Measurements from ENCODE around the gene MACC1. TPM values are rescaled to one million over a fixed set of nuclear protein-coding genes. Genes with fewer than 3 reads are reported as not detected.

Gene MACC1
- total and polyA plus RNA-seq, 8 donors: 1.5 to 27.0 (median 9.6) TPM

DNA sequence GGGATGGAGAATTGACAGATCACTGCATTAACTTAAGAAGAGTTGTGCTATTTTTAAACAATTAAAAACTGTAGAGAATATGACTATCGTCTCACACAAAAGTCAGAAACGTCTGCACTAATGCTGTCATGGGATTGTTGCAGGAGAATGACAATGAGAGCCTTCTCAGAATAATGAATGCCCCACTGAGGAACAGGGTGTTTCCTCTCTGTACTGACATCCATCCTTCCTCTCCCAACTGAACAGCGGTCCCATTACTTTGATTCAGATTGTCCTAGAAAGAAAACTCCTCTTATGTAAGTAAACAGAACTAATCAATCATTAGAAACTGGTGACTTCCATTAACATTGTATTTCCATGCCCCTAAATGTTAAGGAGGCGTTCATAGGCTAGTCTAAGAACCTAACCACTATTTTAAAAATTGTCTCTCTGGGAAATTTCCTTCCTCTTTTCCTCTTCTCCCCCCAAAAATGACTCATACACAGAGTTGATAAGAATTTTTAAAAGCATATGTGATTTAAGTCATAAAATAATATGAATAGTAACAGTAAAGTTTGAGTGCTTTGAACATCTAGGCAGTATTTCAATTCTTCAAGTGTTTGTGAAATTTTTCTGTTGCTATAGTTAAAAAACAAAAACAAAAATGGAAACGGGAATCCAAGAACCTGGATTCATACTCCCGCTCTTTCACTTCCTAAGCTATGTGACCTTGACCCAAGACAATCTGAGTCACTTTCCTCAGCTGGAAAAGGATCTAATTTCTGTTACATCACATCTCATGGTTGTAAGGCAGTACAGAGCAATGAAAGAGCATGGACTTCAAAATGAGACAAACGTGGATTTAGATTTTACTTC, 12.7 kb upstream of the MACC1 start:
- H3K27ac ChIP-seq: no peak overlapping the region
- H3K4me3 ChIP-seq: no peak overlapping the region
- H3K36me3 ChIP-seq: no peaks in the 10 kb centered on the region
- H3K4me1 ChIP-seq: no peaks in the 10 kb centered on the region
- FAIRE-seq (no peak), DNase-seq (no peak), ATAC-seq (peak in 3 of 4 donors; percentile 55 to 65 (median 62))
- intact Hi-C loops (cut with DNase I): no loop called here
- 67 to 79% methylated on average over 7 of the region's 7 CpGs for WGBS, 2 donors
- TF ChIP-seq, protein P1, sequence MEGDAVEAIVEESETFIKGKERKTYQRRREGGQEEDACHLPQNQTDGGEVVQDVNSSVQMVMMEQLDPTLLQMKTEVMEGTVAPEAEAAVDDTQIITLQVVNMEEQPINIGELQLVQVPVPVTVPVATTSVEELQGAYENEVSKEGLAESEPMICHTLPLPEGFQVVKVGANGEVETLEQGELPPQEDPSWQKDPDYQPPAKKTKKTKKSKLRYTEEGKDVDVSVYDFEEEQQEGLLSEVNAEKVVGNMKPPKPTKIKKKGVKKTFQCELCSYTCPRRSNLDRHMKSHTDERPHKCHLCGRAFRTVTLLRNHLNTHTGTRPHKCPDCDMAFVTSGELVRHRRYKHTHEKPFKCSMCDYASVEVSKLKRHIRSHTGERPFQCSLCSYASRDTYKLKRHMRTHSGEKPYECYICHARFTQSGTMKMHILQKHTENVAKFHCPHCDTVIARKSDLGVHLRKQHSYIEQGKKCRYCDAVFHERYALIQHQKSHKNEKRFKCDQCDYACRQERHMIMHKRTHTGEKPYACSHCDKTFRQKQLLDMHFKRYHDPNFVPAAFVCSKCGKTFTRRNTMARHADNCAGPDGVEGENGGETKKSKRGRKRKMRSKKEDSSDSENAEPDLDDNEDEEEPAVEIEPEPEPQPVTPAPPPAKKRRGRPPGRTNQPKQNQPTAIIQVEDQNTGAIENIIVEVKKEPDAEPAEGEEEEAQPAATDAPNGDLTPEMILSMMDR (IDR thresholded peaks at IDR 0.05): no peak
- H3K9me3 ChIP-seq: no peaks in the 10 kb centered on the region
- no peaks in the 10 kb centered on the region for H3K27me3 ChIP-seq

DNA sequence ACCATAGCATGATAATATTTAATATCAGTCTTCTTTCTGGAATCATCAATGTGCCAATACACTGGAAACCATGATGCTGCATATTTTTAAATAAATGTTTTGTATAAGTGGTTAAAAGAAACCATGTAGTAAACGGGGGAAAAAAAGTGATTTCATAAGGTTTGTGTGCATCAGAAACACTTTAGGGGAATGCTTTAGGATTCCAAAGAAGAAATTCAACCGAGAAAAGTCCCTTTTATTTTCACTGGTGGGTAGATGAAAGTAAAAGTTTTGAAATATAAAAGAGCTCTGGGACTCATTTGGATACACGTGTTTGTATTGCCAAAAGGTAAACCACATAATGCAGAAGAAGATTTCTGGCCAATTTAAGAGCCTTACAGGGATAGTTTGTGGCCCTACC, 11.9 kb upstream of the MACC1 start:
- TF ChIP-seq, protein P1 (IDR thresholded peaks at IDR 0.05): no peak
- Histone ChIP-seq H3K4me3 (no peak overlapping the region), H3K4me1 (no peaks in the 10 kb centered on the region), H3K27me3 (no peaks in the 10 kb centered on the region), H3K9me3 (no peaks in the 10 kb centered on the region), H3K36me3 (no peaks in the 10 kb centered on the region), H3K27ac (no peak overlapping the region)
- no peak for DNase-seq
- no peak for ATAC-seq
- FAIRE-seq: no peak
- intact Hi-C loops (cut with DNase I): no loop called here
- WGBS, 2 donors: 78 to 88% methylated on average over 3 of the region's 3 CpGs

DNA sequence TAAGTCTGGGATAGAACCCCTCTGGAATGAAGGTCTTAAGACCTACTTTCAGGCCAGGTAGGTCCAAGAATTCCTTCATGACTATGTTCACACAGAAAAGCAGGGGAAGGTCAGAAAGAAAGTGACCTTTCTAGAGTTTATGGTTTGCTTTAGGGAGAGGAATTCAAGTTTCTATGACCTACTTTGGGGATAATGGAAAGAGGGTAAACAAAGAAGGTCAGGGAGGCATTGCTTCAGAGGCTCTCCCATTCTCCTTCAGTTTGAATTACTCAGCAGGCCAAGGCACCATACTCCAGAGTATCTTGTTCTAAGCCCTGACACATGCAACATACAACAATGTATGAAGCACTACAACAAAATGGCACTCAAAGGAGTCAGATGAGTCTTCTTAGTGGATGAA, 11.5 kb upstream of the MACC1 start:
- no peak overlapping the region for H3K4me3 ChIP-seq
- ATAC-seq (no peak), DNase-seq (no peak), FAIRE-seq (no peak)
- no peaks in the 10 kb centered on the region for H3K27me3 ChIP-seq
- TF ChIP-seq, protein P1 (IDR thresholded peaks at IDR 0.05): no peak
- H3K9me3 ChIP-seq: no peaks in the 10 kb centered on the region
- no peaks in the 10 kb centered on the region for H3K36me3 ChIP-seq
- no peak overlapping the region for H3K27ac ChIP-seq
- H3K4me1 ChIP-seq: no peaks in the 10 kb centered on the region
- intact Hi-C loops (cut with DNase I): no loop called here

DNA sequence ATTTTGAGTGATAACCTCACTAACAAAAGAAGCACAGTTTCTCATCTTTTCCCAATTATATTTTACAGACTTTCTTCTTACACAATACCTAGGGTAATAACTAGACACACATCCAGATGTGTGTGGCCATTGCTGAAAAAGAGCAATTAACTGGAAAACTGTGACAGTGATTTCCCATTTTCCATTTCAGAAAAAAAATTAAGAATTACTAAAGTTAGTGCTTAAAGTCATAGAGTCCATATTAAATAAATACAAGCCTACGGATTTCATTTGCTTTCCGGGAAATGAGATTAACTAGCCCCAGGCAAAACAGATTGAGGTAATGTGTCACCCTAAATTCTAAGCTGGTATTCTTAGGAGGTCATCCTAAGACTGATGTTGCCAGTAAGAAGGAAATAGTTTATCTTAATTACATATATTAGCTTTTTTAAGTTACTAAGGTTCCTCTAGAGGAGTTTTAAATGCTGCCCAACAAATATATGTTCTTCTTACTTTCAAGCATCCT, 10.2 kb upstream of the MACC1 start:
- TF ChIP-seq, protein P1 (IDR thresholded peaks at IDR 0.05): no peak
- intact Hi-C loops (cut with DNase I): no loop called here
- Histone ChIP-seq H3K4me1 (no peaks in the 10 kb centered on the region), H3K27me3 (no peaks in the 10 kb centered on the region), H3K36me3 (no peaks in the 10 kb centered on the region), H3K4me3 (no peak overlapping the region), H3K9me3 (no peaks in the 10 kb centered on the region), H3K27ac (no peak overlapping the region)
- 82 to 91% methylated on average over 2 of the region's 2 CpGs for WGBS, 2 donors
- DNase-seq (no peak), FAIRE-seq (no peak), ATAC-seq (no peak)

DNA sequence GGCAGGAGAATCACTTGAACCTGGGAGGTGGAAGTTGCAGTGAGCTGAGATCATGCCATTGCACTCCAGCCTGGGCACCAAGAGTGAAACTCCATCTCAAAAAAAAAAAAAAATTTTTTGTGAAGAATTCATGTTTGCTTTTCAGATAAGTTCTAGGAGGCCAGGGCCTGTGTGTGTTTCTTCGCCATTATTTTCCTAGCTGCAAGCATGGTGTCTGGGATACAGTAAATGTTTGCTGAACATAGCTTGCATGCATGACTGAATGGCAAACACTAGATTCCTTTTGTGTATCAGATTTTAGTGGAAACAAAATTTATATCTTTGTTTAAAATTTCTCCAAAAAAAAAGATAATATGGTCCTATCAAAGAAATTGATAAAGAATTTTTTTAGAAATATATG, 9.7 kb upstream of the MACC1 start:
- 0 to 28% methylated on average over 1 of the region's 1 CpG for WGBS, 2 donors
- intact Hi-C loops (cut with DNase I): no loop called here
- no peaks in the 10 kb centered on the region for H3K27me3 ChIP-seq
- FAIRE-seq (no peak), DNase-seq (no peak), ATAC-seq (peak in 2 of 4 donors; percentile 48 to 68)
- H3K4me1 ChIP-seq: no peaks in the 10 kb centered on the region
- H3K36me3 ChIP-seq: no peaks in the 10 kb centered on the region
- no peaks in the 10 kb centered on the region for H3K9me3 ChIP-seq
- TF ChIP-seq, protein P1 (IDR thresholded peaks at IDR 0.05): no peak
- no peak overlapping the region for H3K27ac ChIP-seq
- no peak overlapping the region for H3K4me3 ChIP-seq

Measured in pancreas (tissue), 10 donors.